ENCODE results near the gene ZNF236.

The ZNF236 gene

GRCh38 chr18:76866666-76867065, 44.3 kb downstream of the ZNF236 start:
- no peak for DNase-seq

- no peak for DNase-seq
Measured at GRCh38 chr18:76873311-76873710, 51.0 kb downstream of the ZNF236 start.

DNA sequence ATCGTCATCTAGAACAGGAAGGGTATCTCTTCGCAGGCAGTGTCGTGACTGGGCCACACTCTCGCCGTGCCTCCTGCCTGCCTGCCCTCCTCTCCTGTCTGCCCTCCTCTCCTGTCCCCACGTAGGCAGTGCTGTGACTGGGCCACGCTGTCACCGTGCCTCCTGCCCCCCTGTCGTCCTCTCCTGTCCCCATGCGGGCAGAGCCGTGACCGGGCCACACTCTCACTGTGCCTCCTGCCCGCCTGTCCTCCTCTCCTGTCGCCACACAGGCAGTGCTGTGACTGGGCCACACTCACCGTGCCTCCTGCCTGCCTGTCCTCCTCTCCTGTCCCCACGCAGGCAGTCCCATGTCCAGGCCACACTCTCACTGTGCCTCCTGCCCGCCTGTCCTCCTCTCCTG, 51.4 kb downstream of the ZNF236 start:
- no peak for DNase-seq

DNA sequence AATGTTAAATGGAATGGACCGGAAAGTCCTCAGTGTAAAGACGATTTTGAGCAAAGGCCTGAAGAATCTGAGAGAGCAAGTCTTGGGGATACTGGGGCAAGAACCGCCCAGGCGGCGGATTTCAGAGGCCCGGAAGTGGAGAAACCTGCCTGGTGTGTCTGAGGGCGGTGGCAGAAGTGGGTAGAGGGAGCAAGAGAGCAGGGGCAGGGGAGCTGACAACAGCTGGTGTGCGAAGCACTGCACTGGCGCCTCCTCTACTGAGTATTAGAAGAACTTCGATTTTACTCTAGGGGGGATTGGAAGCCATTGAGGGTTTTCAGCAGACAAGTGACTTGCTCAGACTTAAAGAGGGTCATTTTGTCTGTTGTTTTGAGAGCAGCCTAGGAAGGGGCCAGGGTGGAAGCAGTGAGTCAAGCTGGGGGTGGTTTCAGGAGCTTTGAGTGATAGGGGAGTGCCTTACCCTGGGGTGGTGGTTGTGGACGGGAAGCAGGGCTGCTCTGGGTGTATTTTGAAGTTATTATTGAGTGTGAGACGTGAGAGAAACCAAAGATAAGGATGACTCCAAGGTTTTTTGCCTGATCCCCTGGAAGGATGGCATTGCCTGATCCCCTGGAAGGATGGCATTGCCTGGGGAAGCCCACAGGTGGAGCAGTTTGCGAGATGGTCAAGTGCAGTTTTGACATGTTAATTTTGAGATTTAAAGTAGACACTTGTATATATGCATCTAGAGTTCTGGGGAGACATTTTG, 52.5 kb downstream of the ZNF236 start:
- DNase-seq, result no peak

DNA sequence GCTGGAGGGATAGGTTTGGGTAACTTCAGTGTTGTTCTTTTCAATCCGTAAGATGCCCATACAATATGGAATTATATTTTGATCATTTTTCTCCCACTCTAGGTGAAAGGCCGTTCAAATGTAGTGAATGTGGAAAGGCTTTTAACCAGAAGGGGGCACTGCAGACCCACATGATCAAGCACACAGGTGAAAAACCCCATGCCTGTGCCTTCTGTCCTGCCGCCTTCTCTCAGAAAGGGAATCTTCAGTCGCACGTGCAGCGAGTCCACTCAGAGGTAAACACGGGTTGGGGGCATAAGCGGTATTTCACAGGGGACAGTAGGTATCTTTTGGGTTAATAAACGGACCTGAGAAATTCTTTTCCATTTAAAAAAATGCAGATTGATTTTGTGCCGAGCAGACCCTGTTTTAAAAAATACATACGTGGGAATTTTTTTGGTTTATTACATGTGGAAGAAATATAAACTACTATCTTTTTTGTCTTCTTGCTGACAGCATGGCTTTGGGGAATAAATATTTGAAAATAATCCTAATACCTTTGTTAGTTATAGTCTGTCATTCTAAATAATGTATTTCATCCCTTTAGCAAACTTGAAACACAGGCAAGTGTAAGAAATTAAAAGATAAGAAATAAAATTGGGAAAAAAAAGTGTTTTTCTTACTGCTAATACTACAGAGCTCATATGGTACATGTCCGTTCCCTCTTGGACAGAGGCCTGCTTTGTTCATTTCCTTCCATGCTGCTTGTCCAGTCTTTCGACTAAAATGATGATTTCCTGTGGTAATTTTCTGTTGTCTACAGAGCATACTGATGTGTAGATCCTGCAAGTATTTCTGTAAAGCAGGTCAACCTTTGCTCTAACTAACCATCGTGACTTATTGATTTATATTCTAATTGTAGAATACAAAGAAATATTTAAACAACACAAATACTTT, 53.3 kb downstream of the ZNF236 start:
- DNase-seq, result peak; percentile 69

GRCh38 chr18:76878426-76878825, 56.1 kb downstream of the ZNF236 start:
- no peak for DNase-seq

DNA sequence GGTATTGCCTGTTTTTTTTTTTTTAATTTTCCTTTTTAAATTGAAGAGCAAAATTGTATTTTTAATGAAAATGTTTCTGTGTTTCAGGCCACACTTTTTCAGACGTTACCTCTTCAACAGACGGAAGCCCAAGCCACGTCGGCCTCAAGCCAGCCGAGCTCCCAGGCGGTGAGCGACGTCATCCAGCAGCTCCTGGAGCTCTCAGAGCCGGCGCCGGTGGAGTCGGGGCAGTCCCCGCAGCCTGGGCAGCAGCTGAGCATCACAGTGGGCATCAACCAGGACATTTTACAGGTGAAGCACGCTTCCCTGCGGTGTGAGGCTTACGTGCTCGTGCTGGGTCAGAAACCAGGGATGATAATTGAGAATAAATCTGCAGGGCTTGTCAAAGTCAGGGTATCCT, 57.7 kb downstream of the ZNF236 start:
- DNase-seq, result no peak

DNA sequence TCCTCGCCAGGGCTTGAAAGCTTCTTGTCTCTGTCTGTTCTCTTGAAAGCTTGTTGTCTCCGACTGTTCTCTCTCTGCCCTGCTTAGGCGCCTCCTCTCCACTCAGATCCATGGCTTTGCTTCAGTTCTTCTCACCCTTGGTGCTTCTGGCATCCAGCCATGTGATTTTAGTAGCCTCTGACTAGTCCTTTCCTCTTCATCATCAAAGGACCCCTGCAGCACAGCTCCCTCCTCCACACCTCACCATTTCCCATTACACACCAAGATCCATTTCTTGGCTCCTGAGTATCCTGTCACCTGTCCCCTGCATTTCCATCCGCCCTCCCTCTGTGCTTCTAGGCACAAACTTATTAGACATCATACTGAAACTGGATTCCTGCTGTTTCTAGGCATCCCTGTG, 59.4 kb downstream of the ZNF236 start:
- DNase-seq, result no peak

DNA sequence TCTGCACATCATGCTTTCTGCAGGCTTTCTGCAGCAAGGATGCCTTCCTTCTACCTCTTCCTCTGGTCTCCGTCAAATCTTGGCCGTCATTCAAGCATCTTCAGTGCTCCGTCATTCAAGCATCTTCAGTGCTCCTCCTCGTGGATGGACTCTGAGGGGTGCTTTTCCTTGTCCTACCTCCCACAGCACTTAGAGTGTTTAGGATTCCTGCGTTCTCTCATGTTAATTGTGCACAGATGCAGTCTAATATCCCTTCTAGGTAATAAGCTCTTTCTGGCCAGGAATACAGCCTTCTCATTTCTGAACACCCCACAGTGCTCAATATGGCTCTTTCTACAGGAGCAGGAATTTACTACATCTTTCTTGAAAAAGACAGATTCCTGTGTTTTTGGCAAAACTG, 59.8 kb downstream of the ZNF236 start:
- DNase-seq, result no peak

DNA sequence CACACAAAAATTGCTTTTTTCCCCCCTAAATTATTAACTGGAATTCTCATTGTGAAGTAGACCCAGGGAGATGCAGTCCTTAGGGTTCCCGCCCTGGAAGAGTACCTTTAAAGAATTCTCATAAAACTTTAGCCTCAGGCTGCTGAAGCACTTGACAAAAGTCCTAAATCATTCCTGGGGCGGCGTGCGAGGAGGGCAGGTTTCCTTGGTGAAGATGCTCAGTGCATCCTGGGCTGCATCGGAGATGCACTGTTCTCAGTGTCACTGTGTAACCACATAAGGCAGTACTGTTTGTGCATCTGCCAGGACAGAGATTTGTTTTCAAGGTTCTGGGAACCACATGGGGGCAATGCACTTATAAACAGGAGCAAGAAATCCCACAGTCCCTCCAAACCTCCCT, 62.6 kb downstream of the ZNF236 start:
- DNase-seq, result no peak

DNA sequence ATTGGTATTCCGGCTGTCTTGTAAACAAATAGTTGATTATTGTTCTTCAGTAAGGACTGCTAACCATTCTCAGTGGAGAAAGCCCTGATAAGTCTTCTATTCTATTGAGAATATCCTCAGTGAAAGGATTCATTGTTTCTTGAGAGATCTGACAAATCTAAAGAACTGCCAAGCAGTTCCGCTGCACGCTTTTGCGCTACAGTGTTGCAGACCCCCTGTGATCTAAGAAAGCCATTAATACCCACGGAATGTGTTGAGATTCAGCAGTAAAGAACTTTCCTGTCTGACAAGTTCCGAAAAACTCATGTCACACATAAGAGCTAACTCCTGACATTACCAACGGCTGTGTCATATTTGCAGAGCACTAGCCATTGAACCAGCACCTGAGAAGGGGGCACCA, 63.8 kb downstream of the ZNF236 start:
- DNase-seq, result no peak

DNA sequence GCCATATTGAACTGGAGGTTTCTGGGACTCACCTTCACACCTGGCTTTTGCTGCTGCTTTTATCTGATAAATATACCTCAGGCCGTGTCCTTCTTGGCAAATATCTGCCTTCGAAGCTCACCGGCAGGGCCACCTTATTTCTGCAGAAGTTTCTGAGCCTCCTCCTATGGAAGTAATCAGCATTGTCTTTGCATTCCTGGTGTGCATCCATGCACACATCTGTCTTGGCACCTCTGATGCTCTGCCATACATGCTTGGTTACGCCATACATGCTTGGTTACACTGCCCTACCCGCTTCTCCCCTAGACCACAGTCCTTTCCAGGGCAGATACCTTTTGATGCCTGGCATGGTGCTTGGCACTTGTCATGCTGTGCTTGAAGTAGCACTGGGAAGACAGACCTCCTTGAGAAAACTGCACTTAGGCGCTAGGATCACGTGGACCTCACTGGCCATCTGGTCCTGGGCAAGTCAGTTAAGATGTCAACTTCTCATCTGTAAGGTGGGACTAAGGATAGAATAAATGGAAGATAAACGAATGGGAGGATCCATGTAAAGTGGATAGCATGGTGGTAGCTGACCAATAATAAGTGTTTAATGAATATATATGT, 66.8 kb downstream of the ZNF236 start:
- no peak for DNase-seq

DNA sequence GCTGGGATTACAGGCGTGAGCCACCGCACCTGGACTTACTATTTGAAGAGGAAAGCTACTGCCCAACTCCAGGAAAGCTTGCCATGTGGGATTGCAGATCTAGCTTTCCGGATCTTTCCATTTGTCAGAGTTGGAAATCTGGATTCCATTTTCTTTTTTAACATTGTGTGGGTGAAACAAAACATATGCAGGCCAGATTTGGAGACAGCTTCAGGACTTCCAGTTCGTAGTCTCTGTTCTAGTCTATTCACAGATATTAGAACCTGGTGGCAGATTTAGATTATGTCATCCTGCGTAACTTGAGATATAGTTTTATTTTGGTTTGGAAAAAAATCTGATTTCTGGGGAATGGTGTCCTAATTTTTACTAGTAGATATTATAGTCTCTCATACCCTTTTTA, 70.5 kb downstream of the ZNF236 start:
- DNase-seq, result no peak

- no peak for DNase-seq
Measured at GRCh38 chr18:76894566-76895346, 72.4 kb downstream of the ZNF236 start.

- no peak for DNase-seq
Measured at GRCh38 chr18:76895498-76895897, 73.1 kb downstream of the ZNF236 start.

- no peak for DNase-seq
Measured at GRCh38 chr18:76896677-76897076, 74.3 kb downstream of the ZNF236 start.

DNA sequence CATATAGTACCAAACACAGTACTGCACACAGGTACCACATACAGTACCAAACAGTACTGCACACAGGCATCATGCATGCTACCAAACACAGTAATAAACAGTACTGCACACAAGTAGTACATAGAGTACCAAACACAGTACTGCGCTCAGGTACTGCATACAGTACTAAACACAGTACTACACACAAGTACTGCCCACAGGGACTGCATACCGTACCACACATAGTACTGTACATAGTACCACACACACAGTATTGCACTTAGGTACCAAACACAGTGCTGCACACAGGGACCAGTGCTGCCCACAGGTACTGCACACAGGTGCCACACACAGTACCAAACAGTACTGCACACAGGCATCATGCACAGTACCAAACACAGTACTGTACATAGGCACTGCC, 74.9 kb downstream of the ZNF236 start:
- no peak for DNase-seq

GRCh38 chr18:76903386-76903785, 81.0 kb downstream of the ZNF236 start:
- no peak for DNase-seq

DNA sequence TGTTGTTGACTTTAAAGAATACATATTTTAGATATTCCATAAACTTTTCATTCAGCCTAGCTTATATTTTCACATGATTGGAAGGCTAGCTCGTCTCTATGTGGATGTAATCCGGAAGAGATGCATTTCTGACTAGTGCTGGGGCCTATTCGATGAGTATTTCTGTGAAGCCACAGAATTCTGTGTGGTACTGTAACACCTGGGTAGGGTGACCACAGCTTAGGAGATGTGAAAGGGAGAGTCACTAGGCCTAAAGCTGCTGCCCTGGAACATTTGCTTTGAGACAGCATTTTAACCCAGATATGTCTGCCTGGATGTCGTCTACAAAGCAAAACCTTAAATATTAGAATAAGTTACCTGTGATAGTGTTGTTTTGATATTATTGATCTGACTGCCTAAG, 83.5 kb downstream of the ZNF236 start:
- no peak for DNase-seq

DNA sequence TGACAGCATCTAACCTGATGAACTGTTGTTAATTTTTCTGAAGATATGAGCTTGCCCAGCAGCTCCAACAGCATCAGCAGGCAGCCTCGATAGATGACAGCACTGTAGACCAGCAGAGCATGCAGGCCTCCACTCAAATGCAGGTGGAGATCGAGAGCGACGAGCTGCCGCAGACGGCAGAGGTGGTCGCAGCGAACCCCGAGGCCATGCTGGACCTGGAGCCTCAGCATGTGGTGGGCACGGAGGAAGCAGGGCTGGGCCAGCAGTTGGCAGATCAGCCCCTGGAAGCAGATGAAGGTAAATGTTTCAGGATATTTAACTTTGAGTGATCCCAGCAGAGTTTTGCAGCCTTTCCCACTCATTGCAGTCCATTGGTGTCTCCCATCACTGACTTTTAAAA, 85.9 kb downstream of the ZNF236 start:
- DNase-seq, result no peak

GRCh38 chr18:76909439-76909838, 87.1 kb downstream of the ZNF236 start:
- no peak for DNase-seq

GRCh38 chr18:76911440-76911839, 89.1 kb downstream of the ZNF236 start:
- no peak for DNase-seq

DNA sequence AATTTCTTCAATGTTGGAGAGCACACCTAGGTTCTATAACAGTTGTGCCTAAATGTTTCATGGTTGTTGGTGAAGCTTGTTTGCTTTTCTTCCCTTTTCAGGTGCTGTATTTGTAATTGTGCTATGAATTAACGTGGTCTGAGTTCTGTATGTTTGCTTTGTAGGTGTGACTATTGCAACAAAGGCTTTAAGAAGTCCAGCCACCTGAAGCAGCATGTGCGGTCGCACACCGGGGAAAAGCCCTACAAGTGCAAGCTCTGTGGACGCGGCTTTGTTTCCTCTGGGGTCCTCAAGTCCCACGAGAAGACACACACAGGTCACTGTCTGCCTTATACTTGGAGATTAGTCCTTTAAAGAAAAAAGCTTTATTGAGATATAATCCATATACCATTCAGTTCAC, 91.2 kb downstream of the ZNF236 start:
- DNase-seq, result peak; percentile 89
